Loucy (cell line): ENCODE data around the gene ESRRA.

Source experiments
- EZH2phosphoT487 ChIP-seq: fragments of 200-600 bp; IDR thresholded peaks from 2 replicates; pipeline ENCODE4 v1.6.1; 2018; ENCODE audit warnings: antibody characterized with exemption, mild to moderate bottlenecking, moderate library complexity, borderline replicate concordance
- TF ChIP-seq, protein P1 (sequence below): fragments of 200-600 bp; sonication (generic); conservative IDR thresholded peaks from 2 replicates; pipeline ENCODE4 v1.5.1; 2014; ENCODE audit warnings: mild to moderate bottlenecking, antibody characterized with exemption, low read length

DNA sequence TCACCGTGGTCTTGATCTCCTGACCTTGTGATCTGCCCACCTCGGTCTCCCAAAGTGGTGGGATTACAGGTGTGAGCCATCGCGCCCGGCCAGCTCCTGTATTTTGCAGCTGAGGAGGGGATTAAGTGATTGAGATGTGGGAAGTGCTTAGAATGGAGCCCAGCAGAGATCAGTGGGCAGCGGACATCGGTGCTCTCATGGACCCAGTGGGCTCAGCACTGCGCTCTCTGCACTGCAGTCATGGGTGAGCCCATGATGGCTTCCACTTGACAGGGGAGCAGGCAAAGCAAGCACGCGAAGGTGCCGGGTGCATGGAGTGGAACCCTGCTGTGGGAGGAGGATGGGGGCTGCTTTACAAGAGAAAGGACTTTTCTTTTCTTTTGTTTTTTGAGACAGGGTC is 25.6 kb downstream of the ESRRA start:
- TF ChIP-seq, protein P1, sequence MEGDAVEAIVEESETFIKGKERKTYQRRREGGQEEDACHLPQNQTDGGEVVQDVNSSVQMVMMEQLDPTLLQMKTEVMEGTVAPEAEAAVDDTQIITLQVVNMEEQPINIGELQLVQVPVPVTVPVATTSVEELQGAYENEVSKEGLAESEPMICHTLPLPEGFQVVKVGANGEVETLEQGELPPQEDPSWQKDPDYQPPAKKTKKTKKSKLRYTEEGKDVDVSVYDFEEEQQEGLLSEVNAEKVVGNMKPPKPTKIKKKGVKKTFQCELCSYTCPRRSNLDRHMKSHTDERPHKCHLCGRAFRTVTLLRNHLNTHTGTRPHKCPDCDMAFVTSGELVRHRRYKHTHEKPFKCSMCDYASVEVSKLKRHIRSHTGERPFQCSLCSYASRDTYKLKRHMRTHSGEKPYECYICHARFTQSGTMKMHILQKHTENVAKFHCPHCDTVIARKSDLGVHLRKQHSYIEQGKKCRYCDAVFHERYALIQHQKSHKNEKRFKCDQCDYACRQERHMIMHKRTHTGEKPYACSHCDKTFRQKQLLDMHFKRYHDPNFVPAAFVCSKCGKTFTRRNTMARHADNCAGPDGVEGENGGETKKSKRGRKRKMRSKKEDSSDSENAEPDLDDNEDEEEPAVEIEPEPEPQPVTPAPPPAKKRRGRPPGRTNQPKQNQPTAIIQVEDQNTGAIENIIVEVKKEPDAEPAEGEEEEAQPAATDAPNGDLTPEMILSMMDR: no peak
- no peak for TF ChIP-seq EZH2phosphoT487
